ENCODE results near the gene RNF166. TPM values are rescaled to one million over a fixed set of nuclear protein-coding genes. Genes with fewer than 3 reads are reported as not detected.

RNF166 gene
- polyA plus RNA-seq, 3 donors: 99.3 to 255 (median 120) TPM

DNA sequence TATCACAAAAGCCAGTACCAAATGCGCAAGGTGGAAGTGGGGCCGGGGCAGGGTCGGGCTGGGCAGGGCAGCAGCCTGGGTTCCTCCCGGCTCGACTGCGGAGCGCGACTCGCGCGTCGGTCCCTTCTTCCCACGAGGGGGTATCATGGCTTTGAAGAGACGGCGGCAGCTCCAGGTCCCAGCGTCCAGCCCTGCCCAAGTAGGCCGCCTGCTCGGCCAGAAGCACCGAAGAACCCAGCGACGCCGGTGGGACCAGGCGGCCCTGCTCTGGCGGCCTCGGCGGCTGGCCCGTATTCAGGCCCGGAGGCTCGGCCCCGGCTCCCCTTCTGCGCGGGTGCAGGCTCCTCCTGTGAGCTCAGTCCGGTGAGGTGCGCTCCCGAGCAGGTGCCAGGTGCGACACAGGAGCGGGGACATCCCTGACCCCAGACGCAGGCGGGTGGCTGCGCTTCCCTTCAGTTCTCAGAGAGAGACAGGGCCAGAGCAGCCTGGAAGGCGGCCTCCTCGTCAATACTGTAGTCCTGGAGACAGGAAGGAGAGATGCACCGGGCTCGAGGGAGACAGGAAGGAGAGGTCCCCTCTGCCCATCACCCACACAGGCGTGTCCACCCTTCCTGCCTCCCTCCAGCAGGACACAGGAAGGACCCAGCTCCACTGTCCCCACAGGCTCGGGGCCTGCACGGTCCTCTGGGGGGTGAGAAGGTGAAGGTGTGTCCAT, 8.9 kb downstream of the RNF166 start:
- WGBS (ENCODE audit: insufficient coverage): 93% methylated on average over 42 of the region's 47 CpGs
- DNase-seq: no peak
- H3K27me3 ChIP-seq (ENCODE audit: control insufficient read depth in 2 of 2, insufficient read depth in 2 of 2, low read length in 2 of 2): no peaks in the 10 kb centered on the region
- H3K4me3 ChIP-seq (replicated peaks in 1 of 3; ENCODE audit: low read depth in 2 of 3, low read length in 3 of 3): no peak overlapping the region
- no peak overlapping the region for H3K4me2 ChIP-seq (replicated peaks; ENCODE audit: extremely low read depth, low read length, poor library complexity, severe bottlenecking)
- H3K4me1 ChIP-seq (ENCODE audit: control insufficient read depth in 1 of 2, insufficient read depth in 2 of 2, low read length in 2 of 2): peaks cover 46 to 49% of the 10 kb centered on the region in 2 donors
- no peak overlapping the region for H2AFZ ChIP-seq (ENCODE audit: insufficient read depth, low read depth, low read length, poor library complexity, severe bottlenecking)
- H4K20me1 ChIP-seq (ENCODE audit: insufficient read depth, low read length): peaks cover 66% of the 10 kb centered on the region
- no peaks in the 10 kb centered on the region for H3K27me3 Mint-ChIP-seq (ENCODE audit: low read depth in 3 of 3)
- peaks cover 50% of the 10 kb centered on the region for H3K4me1 Mint-ChIP-seq
- H3K79me2 ChIP-seq (ENCODE audit: insufficient read depth, low read length): peaks cover 48% of the 10 kb centered on the region
- H3K36me3 ChIP-seq (replicated peaks in 1 of 2; ENCODE audit: control insufficient read depth in 1 of 2, insufficient read depth in 2 of 2, low read length in 2 of 2): peaks cover 54 to 59% of the 10 kb centered on the region in 2 donors
- H3K9ac ChIP-seq (ENCODE audit: insufficient read depth, low read length, poor library complexity, severe bottlenecking): no peak overlapping the region
- no peaks in the 10 kb centered on the region for H3K9me3 ChIP-seq (replicated peaks in 1 of 2; ENCODE audit: control insufficient read depth in 1 of 2, insufficient read depth in 1 of 2, low read length in 2 of 2)
- intact Hi-C loops (cut with micrococcal nuclease): no loop called here
- H3K9me3 Mint-ChIP-seq: no peaks in the 10 kb centered on the region
- TF ChIP-seq, protein P1, sequence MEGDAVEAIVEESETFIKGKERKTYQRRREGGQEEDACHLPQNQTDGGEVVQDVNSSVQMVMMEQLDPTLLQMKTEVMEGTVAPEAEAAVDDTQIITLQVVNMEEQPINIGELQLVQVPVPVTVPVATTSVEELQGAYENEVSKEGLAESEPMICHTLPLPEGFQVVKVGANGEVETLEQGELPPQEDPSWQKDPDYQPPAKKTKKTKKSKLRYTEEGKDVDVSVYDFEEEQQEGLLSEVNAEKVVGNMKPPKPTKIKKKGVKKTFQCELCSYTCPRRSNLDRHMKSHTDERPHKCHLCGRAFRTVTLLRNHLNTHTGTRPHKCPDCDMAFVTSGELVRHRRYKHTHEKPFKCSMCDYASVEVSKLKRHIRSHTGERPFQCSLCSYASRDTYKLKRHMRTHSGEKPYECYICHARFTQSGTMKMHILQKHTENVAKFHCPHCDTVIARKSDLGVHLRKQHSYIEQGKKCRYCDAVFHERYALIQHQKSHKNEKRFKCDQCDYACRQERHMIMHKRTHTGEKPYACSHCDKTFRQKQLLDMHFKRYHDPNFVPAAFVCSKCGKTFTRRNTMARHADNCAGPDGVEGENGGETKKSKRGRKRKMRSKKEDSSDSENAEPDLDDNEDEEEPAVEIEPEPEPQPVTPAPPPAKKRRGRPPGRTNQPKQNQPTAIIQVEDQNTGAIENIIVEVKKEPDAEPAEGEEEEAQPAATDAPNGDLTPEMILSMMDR (IDR thresholded peaks at IDR 0.05): no peak
- no peak overlapping the region for H3K4me3 Mint-ChIP-seq
- peaks cover 48 to 64% of the 10 kb centered on the region in 2 donors for H3K36me3 Mint-ChIP-seq
- H3K27ac Mint-ChIP-seq: peak overlapping the region in 4 of 7 donors; percentile 46 to 87 (median 56)
- peak overlapping the region in 1 of 2 donors; percentile 26 for H3K27ac ChIP-seq (ENCODE audit: low read depth in 1 of 2, low read length in 2 of 2)

DNA sequence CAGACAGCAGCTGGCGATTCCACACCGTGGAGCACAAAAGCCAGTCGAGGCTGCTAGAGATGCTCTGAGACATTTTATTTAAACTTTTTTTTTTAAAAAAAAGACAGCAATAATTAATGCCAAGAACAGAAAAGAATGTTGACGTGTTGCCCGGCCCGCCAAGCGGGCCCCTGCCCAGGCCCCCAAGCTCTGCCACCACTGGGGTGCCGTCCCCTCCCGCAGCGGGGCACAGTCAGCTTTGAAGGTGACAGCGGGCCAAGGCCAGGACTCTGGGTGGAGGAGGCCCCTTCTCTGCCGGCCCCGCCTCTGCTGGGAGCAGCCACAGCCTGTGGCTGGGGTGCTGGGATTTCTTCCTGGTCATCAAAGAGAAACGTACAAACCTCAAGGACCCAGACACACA, 9.8 kb downstream of the RNF166 start:
- no peaks in the 10 kb centered on the region for H3K9me3 Mint-ChIP-seq
- H4K20me1 ChIP-seq (ENCODE audit: insufficient read depth, low read length): peaks cover 66% of the 10 kb centered on the region
- H3K27ac Mint-ChIP-seq: peak overlapping the region in 2 of 7 donors; percentile 20 to 50
- no peaks in the 10 kb centered on the region for H3K9me3 ChIP-seq (replicated peaks in 1 of 2; ENCODE audit: control insufficient read depth in 1 of 2, insufficient read depth in 1 of 2, low read length in 2 of 2)
- no peak overlapping the region for H3K4me3 Mint-ChIP-seq
- no peak overlapping the region for H3K4me3 ChIP-seq (replicated peaks in 1 of 3; ENCODE audit: low read depth in 2 of 3, low read length in 3 of 3)
- no peaks in the 10 kb centered on the region for H3K27me3 ChIP-seq (ENCODE audit: control insufficient read depth in 2 of 2, insufficient read depth in 2 of 2, low read length in 2 of 2)
- H3K36me3 Mint-ChIP-seq: peaks cover 48 to 56% of the 10 kb centered on the region in 2 donors
- H3K4me1 Mint-ChIP-seq: peaks cover 50% of the 10 kb centered on the region
- peaks cover 54 to 59% of the 10 kb centered on the region in 2 donors for H3K36me3 ChIP-seq (replicated peaks in 1 of 2; ENCODE audit: control insufficient read depth in 1 of 2, insufficient read depth in 2 of 2, low read length in 2 of 2)
- no peaks in the 10 kb centered on the region for H3K27me3 Mint-ChIP-seq (ENCODE audit: low read depth in 3 of 3)
- peaks cover 40% of the 10 kb centered on the region for H3K79me2 ChIP-seq (ENCODE audit: insufficient read depth, low read length)
- intact Hi-C loops (cut with micrococcal nuclease): no loop called here
- H2AFZ ChIP-seq (ENCODE audit: insufficient read depth, low read depth, low read length, poor library complexity, severe bottlenecking): no peak overlapping the region
- DNase-seq: no peak
- H3K27ac ChIP-seq (ENCODE audit: low read depth in 1 of 2, low read length in 2 of 2): no peak overlapping the region
- WGBS (ENCODE audit: insufficient coverage): 82% methylated on average over 12 of the region's 14 CpGs
- no peak overlapping the region for H3K9ac ChIP-seq (ENCODE audit: insufficient read depth, low read length, poor library complexity, severe bottlenecking)
- peaks cover 46 to 49% of the 10 kb centered on the region in 2 donors for H3K4me1 ChIP-seq (ENCODE audit: control insufficient read depth in 1 of 2, insufficient read depth in 2 of 2, low read length in 2 of 2)
- TF ChIP-seq, protein P1 (IDR thresholded peaks at IDR 0.05): no peak
- H3K4me2 ChIP-seq (replicated peaks; ENCODE audit: extremely low read depth, low read length, poor library complexity, severe bottlenecking): no peak overlapping the region

Data from CD14-positive monocyte (primary cell).